Muscle of leg (tissue), 11 donors: Measurements from ENCODE around the gene BANP. TPM values are rescaled to one million over a fixed set of nuclear protein-coding genes. Genes with fewer than 3 reads are reported as not detected.

Source experiments
- DNase-seq: peaks from one replicate; pipeline ENCODE4 v3.0.0; 2013
- H3K27ac ChIP-seq: one replicate; pipeline ENCODE4 v1.5.1; 2013; ENCODE audit warnings: mild to moderate bottlenecking, low read length, control low read depth
- H3K27me3 ChIP-seq: one replicate; pipeline ENCODE4 v1.6.1; 2013; ENCODE audit warnings: low read length; ENCODE audit not compliant: control insufficient read depth, insufficient read depth
- H3K36me3 ChIP-seq: one replicate; pipeline ENCODE4 v1.6.1; 2013; ENCODE audit warnings: low read length; ENCODE audit not compliant: control insufficient read depth, insufficient read depth
- H3K4me1 ChIP-seq: one replicate; pipeline ENCODE4 v1.6.1; 2013; ENCODE audit warnings: low read length; ENCODE audit not compliant: control insufficient read depth, insufficient read depth
- H3K4me3 ChIP-seq: one replicate; pipeline ENCODE4 v1.5.1; 2013; ENCODE audit warnings: low read length, control low read depth
- H3K9me3 ChIP-seq: replicated peaks from 2 replicates; pipeline ENCODE4 v1.6.1; 2013; ENCODE audit warnings: low read depth, low read length; ENCODE audit not compliant: control insufficient read depth
- WGBS: methylation state at CpG from one replicate; pipeline ENCODE4 v1.1.5; 2013; ENCODE audit warnings: missing lambda C conversion rate; ENCODE audit not compliant: insufficient coverage; 5-methylcytosine and 5-hydroxymethylcytosine counted together
- polyA plus RNA-seq, 8 donors: library from polyadenylated mRNA; unstranded; fragments of 120-200 nt; gene quantifications; one replicate each; pipeline versions ENCODE4 v1.2.1 to v1.2.3, GENCODE V29; 2013; ENCODE audit warnings: inconsistent platforms in 1 of 8, low replicate concordance in 1 of 8; ENCODE audit not compliant: insufficient read length in 8 of 8, insufficient read depth in 1 of 8
- total RNA-seq: library from RNA; stranded (reverse); fragments of 120-200 nt; gene quantifications from one replicate; pipeline ENCODE4 v1.2.4, GENCODE V29; 2013

Gene BANP
- total and polyA plus RNA-seq, 9 donors, result 11.2 to 18.9 (median 15.1) TPM

DNA sequence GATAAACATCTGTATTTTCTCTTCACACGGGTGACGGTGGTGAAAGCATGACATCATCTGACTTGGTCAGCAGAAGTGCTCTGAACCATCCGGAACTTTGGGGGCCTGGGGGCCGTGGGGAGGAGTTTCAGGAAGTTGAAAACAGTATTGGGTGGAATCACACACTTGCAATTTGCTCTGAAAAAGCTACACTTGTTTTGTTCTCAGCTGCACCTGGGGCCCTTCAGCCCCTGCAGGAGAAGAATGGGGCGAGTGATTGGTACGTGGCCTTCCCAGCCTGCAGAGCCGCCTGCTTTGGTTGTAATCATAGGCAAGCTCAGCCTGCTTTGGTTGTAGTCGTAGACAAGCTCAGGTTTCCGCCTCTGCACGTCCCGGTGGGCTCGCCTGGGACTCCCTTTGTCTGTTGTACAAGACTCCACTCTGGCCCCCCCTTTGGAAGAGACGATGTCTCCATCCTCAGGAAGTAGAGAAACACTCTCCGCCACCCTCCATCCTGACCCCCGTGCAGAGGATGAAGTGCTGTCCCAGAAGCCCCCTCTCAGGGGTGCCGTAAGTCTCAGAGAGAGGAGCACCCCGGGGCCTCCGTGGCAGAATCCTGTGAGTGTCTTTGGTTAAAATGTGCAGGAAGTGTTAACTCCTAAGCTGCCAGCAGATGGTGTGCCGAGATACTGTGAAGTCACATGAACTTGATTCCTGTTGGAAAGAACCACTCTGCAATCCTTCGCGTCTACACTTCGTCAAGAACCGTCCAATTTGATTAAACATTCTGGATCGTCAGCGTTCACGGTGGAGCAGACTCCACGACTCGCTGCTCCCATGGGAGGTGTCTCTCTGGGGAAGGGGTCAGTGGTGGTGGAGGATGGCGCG, 5.4 kb downstream of the BANP start:
- Histone ChIP-seq H3K4me3 (peak overlapping the region; percentile 21), H3K27me3 (no peaks in the 10 kb centered on the region), H3K4me1 (peaks cover 38% of the 10 kb centered on the region), H3K27ac (peak overlapping the region; percentile 84), H3K9me3 (no peaks in the 10 kb centered on the region), H3K36me3 (peaks cover 32% of the 10 kb centered on the region)
- WGBS, result 11% methylated on average over 26 of the region's 30 CpGs
- DNase-seq, result peak; percentile 87

DNA sequence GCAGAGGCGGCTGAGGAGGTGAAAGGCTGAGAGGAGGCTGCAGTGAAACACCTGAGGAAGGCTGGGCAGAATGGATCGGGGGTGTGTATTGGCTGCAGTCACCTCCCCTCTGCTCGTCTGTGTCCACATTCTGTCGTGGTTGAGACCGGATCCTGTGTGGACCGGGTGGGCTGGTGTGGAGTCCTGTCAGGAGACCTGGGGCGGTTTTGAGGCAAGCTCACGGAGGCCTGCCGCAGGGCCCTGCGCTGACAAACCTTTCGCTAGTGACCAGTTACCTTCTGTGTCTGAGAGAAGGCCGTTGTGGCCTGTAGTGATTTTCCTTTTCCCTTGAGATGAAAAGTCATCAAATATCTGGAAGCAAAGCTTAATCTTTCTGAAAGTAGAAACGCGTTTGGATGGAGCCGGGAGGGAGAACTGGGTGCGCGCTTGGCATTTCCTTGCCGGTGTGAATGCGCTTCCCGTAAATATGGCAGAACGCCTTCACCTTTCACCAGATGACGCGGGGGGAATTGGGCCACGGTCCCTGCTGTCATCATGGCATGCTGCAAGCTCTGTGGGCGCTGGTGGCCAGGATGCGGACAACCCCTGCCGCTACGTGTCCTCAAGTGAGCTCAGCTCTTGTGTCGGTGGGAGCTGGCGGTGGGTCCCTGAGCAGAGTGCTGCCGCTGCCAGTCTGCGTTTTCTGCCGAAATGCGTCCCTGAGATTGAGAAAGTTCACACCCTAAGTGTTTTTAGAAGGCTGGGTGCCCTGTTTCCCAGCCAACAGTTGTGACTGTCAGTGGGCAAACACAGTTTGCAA, 6.3 kb downstream of the BANP start:
- WGBS, result 84% methylated on average over 30 of the region's 34 CpGs
- Histone ChIP-seq H3K27ac (peak overlapping the region; percentile 84), H3K9me3 (no peaks in the 10 kb centered on the region), H3K4me3 (no peak overlapping the region), H3K36me3 (peaks cover 32% of the 10 kb centered on the region), H3K4me1 (peaks cover 32% of the 10 kb centered on the region), H3K27me3 (no peaks in the 10 kb centered on the region)
- DNase-seq, result no peak

DNA sequence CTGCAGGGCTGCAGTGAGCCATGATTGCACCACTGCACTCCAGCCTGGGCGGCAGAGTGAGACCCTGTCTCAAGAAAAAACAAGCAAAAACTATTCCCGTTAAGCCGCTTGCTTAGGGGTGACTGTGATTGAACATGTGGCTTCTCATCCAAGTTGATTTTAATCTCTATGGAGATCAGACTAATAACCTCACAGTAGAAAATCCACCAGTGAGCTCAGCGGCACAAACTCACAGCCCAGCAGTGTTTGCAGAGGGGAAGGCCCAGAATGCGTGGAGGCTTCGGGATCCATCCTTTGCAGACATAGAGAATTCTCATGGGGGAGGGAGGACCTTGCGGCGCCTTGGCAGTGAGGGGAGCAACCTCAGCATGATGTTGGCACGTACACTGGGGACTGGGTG, 7.4 kb downstream of the BANP start:
- WGBS, result 88% methylated on average over 7 of the region's 9 CpGs
- H3K36me3 ChIP-seq, result peaks cover 26% of the 10 kb centered on the region
- H3K9me3 ChIP-seq, result no peaks in the 10 kb centered on the region
- DNase-seq, result no peak
- H3K4me1 ChIP-seq, result peaks cover 31% of the 10 kb centered on the region
- no peak overlapping the region for H3K4me3 ChIP-seq
- H3K27me3 ChIP-seq, result no peaks in the 10 kb centered on the region
- H3K27ac ChIP-seq, result no peak overlapping the region

DNA sequence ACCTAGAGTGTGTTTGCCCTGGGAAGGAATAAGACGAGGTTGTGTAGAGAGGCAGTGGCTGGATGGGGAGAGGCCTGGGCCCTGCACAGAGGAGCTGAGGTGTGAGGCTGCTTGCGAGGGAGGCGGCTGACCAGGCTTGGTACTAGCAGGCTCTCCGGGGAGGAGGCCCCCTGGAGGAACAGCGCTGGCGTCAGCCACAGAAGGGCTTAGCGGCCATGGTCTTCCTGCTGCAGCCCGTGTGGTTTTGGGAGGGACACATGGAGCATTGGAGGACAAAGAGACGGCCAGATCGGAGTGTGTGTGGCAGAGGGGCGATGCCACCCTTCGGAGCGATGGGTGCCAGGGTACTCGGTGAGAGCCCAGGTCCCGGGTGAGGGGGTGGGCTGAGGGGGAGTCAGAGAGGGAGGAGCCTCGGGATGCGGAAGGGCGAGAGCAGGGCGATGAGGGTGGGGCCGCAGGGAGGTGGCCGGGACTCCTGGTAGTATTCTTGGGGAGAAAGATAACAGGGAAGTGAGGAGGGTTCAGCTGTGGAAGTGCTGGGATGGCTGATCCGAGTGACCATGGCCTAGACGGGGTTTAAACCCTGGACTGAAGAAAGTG, 8.3 kb downstream of the BANP start:
- Histone ChIP-seq H3K27ac (no peak overlapping the region), H3K4me1 (peaks cover 37% of the 10 kb centered on the region), H3K36me3 (peaks cover 21% of the 10 kb centered on the region), H3K4me3 (no peak overlapping the region), H3K27me3 (no peaks in the 10 kb centered on the region), H3K9me3 (no peaks in the 10 kb centered on the region)
- no peak for DNase-seq
- WGBS, result 84% methylated on average over 21 of the region's 23 CpGs

DNA sequence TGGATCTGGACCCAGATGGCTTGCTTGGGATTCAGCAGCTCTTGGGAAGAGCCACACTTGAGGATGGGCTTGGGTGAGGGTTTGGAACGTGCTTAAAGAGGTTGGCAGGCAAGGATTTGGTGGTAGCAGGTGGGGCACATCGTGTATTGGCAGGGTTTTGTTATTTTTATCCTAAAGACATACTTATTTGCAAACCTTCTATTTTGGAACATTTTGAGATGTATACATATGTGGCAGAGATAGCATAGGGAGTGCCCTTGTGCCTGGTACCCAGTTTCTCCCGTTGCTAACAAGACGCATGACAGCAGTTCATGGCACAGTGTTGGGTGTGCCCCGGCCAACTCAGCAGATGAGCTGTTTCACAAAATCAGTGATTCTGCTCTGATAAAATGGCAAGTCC, 9.1 kb downstream of the BANP start:
- Histone ChIP-seq H3K4me3 (no peak overlapping the region), H3K27me3 (no peaks in the 10 kb centered on the region), H3K27ac (no peak overlapping the region), H3K4me1 (peaks cover 42% of the 10 kb centered on the region), H3K9me3 (no peaks in the 10 kb centered on the region), H3K36me3 (peaks cover 14% of the 10 kb centered on the region)
- DNase-seq, result no peak
- 70% methylated on average over 3 of the region's 5 CpGs for WGBS

DNA sequence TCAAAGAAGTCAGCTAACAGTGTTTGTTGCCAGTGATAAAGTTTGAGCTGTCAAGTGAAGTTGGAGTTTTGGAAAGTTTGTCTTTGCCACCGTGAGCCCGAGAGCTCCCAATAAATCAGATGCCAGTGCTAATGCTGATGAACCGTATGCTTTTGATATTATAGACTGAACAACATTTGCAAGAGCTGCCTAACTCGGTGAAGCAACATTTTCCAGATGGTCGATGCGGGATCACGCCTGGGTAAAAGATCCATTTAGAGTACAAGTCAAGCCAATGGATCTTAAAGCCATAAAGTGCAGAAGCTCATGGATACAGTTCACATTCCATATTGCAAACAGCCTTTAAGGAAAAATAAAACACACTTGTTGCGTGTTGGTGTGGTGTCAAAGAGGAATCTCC, 9.6 kb downstream of the BANP start:
- Histone ChIP-seq H3K4me1 (peaks cover 42% of the 10 kb centered on the region), H3K27me3 (no peaks in the 10 kb centered on the region), H3K27ac (peak overlapping the region; percentile 21), H3K4me3 (no peak overlapping the region), H3K9me3 (no peaks in the 10 kb centered on the region), H3K36me3 (peaks cover 9% of the 10 kb centered on the region)
- WGBS, result 41% methylated on average over 5 of the region's 8 CpGs
- peak; percentile 80 for DNase-seq

DNA sequence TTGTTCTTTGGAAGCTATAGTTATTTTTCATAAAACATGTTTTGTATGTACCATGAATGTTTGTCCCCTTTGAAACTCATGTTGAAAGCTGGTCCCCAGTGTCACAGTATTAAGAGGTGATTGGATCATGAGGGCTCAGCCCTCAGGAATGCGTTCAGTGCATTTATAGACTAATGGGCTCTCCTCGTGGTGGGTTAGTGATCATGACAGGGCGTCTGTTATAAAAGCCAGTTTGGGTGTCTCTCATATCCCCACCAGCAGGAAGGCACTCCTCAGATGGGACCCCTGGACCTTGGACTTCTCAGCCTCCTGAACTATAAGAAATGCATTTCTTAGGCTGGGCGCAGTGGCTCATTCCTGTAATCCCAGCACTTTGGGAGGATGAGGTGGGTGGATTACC, 10.4 kb downstream of the BANP start:
- no peak for DNase-seq
- WGBS, result 83% methylated on average over 1 of the region's 4 CpGs
- no peak overlapping the region for H3K27ac ChIP-seq
- no peaks in the 10 kb centered on the region for H3K27me3 ChIP-seq
- no peaks in the 10 kb centered on the region for H3K9me3 ChIP-seq
- H3K4me1 ChIP-seq, result peaks cover 42% of the 10 kb centered on the region
- H3K36me3 ChIP-seq, result peaks cover 9% of the 10 kb centered on the region
- no peak overlapping the region for H3K4me3 ChIP-seq

DNA sequence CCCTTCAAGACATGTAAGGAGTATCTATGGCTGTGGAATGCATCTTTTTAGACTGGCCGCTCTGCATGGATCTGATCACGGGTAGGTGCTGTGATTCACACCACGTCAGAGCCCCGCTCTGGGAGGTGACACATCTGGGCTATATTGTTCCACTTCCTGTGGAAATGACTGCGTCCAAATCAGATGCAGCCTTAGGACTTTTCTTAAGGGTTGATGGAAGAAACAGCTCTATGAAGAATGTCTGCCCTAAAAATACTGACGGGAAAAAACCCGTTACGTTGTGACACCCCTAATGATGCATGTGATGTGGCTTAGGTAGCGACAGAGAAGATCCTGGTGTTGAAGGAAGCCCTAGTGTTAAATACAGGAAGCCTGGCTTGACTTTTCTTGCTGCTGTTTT, 12.2 kb downstream of the BANP start:
- Histone ChIP-seq H3K36me3 (no peaks in the 10 kb centered on the region), H3K4me1 (peaks cover 39% of the 10 kb centered on the region), H3K4me3 (no peak overlapping the region), H3K27me3 (no peaks in the 10 kb centered on the region), H3K9me3 (no peaks in the 10 kb centered on the region), H3K27ac (peak overlapping the region; percentile 93)
- 22% methylated on average over 8 of the region's 9 CpGs for WGBS
- peak; percentile 93 for DNase-seq

DNA sequence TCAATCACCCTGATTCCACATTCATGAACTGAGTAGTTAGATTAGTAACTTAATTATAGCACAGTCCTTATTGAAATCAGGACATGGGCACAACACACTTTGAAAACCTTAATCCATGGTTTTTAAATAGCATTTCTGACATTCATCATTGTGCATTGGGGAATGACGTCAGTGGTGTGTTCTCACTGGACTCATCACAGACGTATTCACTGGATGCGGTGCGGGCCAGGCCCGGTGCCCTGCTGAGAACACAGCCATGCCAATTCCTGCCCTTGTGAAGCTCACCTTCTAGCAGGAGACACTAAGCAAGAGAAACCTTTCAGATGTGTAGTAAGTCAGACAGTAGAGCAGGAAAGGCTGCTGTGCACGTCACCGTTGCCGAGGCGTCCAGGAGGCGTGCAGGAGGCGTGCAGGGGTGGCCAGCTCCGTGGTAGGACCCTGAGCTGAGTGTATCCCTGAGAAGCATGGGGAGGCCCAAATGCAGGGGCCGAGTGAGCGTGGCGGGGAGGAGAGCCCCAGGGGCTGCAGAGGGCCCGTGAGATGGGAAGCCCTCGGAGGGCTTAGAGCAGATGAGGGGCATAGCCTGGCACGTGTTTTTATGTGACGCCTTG, 12.9 kb downstream of the BANP start:
- no peaks in the 10 kb centered on the region for H3K36me3 ChIP-seq
- no peak overlapping the region for H3K4me3 ChIP-seq
- no peak for DNase-seq
- peak overlapping the region; percentile 93 for H3K27ac ChIP-seq
- no peaks in the 10 kb centered on the region for H3K9me3 ChIP-seq
- peaks cover 39% of the 10 kb centered on the region for H3K4me1 ChIP-seq
- no peaks in the 10 kb centered on the region for H3K27me3 ChIP-seq
- WGBS, result 65% methylated on average over 19 of the region's 19 CpGs

DNA sequence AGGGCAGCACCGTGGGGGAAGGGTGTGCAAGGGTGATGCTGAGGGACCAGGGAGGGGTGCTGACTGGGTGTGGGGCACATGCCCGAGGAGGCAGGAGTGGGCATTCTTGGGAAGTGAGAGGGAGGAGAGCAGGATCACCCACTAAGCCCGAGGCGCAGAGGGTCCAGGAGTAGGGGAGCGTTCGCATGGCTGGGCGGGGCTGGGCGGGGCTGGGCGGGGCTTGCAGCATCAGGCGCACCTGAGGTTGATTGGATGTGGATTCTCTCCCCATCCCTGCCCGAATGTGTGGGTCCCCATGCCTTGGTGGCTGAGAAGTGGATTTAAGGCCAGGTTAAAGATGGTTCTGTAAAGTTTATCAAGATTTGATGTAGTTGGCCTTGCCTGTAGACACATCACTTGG, 14.2 kb downstream of the BANP start:
- H3K36me3 ChIP-seq, result no peaks in the 10 kb centered on the region
- H3K27me3 ChIP-seq, result no peaks in the 10 kb centered on the region
- no peak overlapping the region for H3K4me3 ChIP-seq
- DNase-seq, result no peak
- WGBS, result 77% methylated on average over 7 of the region's 11 CpGs
- peak overlapping the region; percentile 95 for H3K27ac ChIP-seq
- H3K9me3 ChIP-seq, result no peaks in the 10 kb centered on the region
- H3K4me1 ChIP-seq, result peaks cover 39% of the 10 kb centered on the region
